ENCODE measurements around the gene RPL21. TPM values are rescaled to one million over a fixed set of nuclear protein-coding genes. Genes with fewer than 3 reads are reported as not detected.
"Not testable (repeated sequence)": the region's sequence is repeated elsewhere in the genome, so short reads cannot be mapped to it uniquely, and the experiment has no call there.

RPL21 gene
- total RNA-seq, 4 donors from 2014 or later: 500 to 959 (median 698) TPM

DNA sequence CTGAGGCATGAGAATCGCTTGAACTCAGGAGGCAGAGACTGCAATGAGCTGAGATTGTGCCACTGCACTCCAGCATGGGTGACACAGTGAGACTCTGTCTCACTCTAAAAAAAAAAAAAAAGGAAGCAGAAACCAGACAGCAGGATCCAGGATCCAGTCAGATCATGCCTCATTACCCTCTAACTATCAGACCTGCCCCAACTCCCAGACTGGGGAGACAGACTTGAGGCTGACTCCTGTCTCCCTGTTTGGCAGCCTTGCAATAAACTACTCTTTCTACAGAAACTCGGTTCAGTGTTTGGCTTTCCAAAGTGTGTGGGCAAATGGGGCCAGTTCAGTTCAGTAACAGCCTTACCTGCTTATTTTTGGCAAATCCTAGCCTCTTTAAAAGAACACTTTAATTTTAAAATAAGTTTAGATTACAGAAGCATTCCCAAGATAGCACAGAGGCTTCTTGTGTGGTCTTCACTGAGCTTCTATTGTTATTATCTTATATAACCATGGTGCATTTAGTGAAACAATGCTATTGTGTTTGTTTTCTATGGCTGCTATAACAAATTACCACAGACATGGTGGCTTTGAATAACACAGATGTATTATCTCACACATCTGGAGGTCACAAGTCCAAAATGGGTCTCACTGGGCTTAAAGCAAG is 37.8 kb downstream of the RPL21 start:
- Histone ChIP-seq H3K9me3 (no peaks in the 10 kb centered on the region), H3K4me3 (no peak overlapping the region), H3K27ac (no peak overlapping the region), H3K36me3 (no peaks in the 10 kb centered on the region), H3K4me1 (peaks cover 0 to 10% (median 3%) of the 10 kb centered on the region in 4 donors), H3K27me3 (no peaks in the 10 kb centered on the region)
- DNase-seq (ENCODE audit: low spot score in 2 of 2): no peak
- no peak for TF ChIP-seq POLR2A (IDR thresholded peaks at IDR 0.05)
- no peak for TF ChIP-seq EP300 (IDR thresholded peaks at IDR 0.05)
- TF ChIP-seq, protein P1, sequence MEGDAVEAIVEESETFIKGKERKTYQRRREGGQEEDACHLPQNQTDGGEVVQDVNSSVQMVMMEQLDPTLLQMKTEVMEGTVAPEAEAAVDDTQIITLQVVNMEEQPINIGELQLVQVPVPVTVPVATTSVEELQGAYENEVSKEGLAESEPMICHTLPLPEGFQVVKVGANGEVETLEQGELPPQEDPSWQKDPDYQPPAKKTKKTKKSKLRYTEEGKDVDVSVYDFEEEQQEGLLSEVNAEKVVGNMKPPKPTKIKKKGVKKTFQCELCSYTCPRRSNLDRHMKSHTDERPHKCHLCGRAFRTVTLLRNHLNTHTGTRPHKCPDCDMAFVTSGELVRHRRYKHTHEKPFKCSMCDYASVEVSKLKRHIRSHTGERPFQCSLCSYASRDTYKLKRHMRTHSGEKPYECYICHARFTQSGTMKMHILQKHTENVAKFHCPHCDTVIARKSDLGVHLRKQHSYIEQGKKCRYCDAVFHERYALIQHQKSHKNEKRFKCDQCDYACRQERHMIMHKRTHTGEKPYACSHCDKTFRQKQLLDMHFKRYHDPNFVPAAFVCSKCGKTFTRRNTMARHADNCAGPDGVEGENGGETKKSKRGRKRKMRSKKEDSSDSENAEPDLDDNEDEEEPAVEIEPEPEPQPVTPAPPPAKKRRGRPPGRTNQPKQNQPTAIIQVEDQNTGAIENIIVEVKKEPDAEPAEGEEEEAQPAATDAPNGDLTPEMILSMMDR (IDR thresholded peaks at IDR 0.05): no peak
- 35 to 50% methylated on average over 2 of the region's 2 CpGs for WGBS, 2 donors

DNA sequence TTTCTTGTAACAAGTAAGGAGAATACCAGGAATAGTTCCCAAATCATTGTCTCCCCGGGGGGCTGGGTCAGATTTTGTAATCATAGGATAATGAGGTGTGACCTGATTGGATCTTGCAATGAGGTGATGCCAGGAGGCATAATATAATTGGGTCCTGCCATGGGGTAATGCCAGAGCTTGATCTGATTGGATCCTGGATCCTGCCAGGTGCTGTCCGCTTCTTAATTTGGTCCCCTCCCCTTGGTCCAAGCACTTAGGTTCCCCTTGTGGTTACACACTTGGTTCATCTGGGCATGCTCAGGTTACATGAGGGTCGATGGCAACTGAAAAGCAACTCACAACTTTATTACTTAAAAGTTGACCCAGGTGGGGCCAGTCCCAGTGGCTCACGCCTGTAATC is 39.4 kb downstream of the RPL21 start:
- WGBS, 2 donors: 75 to 80% methylated on average over 4 of the region's 4 CpGs
- peaks cover 0 to 10% (median 3%) of the 10 kb centered on the region in 4 donors for H3K4me1 ChIP-seq
- H3K36me3 ChIP-seq: no peaks in the 10 kb centered on the region
- no peak for DNase-seq (ENCODE audit: low spot score in 2 of 2)
- H3K4me3 ChIP-seq: no peak overlapping the region
- H3K9me3 ChIP-seq: no peaks in the 10 kb centered on the region
- H3K27ac ChIP-seq: no peak overlapping the region
- TF ChIP-seq, protein P1 (IDR thresholded peaks at IDR 0.05): no peak
- TF ChIP-seq EP300 (IDR thresholded peaks at IDR 0.05) (no peak), POLR2A (IDR thresholded peaks at IDR 0.05) (no peak)
- no peaks in the 10 kb centered on the region for H3K27me3 ChIP-seq

DNA sequence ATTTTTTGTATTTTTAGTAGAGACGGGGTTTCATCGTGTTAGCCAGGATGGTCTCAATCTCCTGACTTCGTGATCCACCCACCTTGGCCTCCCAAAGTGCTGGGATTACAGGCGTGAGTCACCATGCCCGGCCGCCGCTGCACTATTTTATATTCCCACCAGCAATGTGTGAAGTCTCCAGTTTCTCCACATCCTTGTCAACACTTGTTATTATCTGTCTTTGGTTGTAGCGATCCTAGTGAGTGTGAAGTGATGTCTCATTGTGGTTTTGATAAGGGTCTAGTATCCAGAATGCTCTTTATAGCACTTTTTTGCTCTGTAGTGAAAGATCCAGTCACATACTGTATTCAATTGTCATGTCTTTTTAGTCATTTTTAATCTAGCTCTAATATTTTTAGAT is 40.6 kb downstream of the RPL21 start:
- not testable (repeated sequence) for H3K9me3 ChIP-seq; H3K27ac ChIP-seq; DNase-seq (ENCODE audit: low spot score in 2 of 2); H3K27me3 ChIP-seq; H3K4me3 ChIP-seq; H3K36me3 ChIP-seq
- H3K4me1 ChIP-seq: peaks cover 0 to 10% (median 3%) of the 10 kb centered on the region in 4 donors
- WGBS, 2 donors: 96% methylated on average over 8 of the region's 8 CpGs

DNA sequence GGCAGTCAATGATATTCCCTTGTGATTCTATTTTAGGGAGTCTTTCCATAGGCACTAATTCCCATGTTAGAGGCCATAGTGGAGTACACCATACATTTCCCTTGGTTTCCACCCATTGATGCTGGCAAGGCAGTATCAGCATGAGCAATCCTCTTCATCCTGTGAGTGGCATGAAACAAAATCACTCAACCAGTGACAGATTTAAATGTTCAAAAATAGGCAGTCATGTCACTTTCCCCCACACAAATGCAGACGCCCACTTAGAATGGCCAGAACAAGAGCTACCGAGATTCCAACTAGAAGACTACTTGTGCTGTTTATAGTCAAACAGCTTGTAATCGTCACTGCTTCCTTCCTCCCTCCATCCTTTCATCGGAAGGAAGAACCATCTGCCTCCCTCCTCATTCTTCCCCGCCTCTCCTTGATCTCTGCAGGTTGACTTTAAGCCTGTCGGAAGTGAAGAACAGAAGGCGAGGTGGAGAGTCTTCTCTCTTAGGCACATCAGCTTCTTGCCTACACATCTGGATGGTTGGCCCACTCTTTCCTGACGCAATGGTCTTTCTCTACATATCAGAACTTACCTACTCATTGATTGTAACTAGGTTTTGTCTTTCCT is 41.8 kb downstream of the RPL21 start:
- TF ChIP-seq, protein P1 (IDR thresholded peaks at IDR 0.05): no peak
- 64 to 68% methylated on average over 8 of the region's 8 CpGs for WGBS, 2 donors
- DNase-seq (ENCODE audit: low spot score in 2 of 2): no peak
- H3K9me3 ChIP-seq: no peaks in the 10 kb centered on the region
- peaks cover 0 to 10% (median 3%) of the 10 kb centered on the region in 4 donors for H3K4me1 ChIP-seq
- H3K36me3 ChIP-seq: no peaks in the 10 kb centered on the region
- no peak overlapping the region for H3K4me3 ChIP-seq
- H3K27me3 ChIP-seq: no peaks in the 10 kb centered on the region
- no peak overlapping the region for H3K27ac ChIP-seq

DNA sequence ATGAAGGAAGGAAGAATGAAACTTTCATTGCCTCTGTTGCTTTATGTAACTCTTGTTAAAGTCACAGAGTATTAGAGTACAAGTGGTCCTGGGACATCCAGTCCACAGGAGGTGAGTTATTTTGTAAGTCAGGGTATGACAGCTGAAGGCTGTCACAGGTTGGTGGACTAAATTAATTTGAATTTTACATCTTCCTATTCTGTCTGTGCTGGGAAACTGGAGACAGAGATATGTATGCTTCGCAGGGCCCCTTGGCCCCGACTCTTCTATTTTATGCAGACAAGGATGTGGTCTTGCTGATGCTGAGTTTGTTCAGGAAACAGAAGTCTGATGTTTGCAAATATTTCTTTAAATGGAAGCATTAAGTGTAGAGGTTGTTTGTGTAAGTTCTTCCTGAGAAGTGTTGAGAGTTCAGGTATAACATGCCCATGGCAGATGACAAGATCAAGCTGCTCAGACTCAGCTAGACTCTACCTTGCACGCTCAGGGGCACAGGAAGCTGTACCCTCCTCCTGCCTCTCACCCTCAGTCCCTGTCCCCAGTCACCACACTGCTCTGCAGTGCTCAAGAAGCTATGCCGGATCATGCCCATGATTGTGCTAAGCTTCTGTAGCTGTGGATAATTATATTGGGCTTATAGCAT is 42.6 kb downstream of the RPL21 start:
- no peaks in the 10 kb centered on the region for H3K36me3 ChIP-seq
- H3K4me1 ChIP-seq: peaks cover 0 to 10% (median 3%) of the 10 kb centered on the region in 4 donors
- no peaks in the 10 kb centered on the region for H3K9me3 ChIP-seq
- no peak overlapping the region for H3K27ac ChIP-seq
- no peak overlapping the region for H3K4me3 ChIP-seq
- no peaks in the 10 kb centered on the region for H3K27me3 ChIP-seq
- WGBS, 2 donors: 76 to 84% methylated on average over 4 of the region's 4 CpGs
- TF ChIP-seq, protein P1 (IDR thresholded peaks at IDR 0.05): no peak
- TF ChIP-seq EP300 (IDR thresholded peaks at IDR 0.05) (no peak), POLR2A (IDR thresholded peaks at IDR 0.05) (no peak)
- DNase-seq (ENCODE audit: low spot score in 2 of 2): no peak

Measured in tibial nerve (tissue), 4 donors.